ENCODE data around the gene PALM. TPM values are rescaled to one million over a fixed set of nuclear protein-coding genes. Genes with fewer than 3 reads are reported as not detected.

Gene PALM
- total RNA-seq, 1 donor from 2014 or later, result 60.0 TPM

DNA sequence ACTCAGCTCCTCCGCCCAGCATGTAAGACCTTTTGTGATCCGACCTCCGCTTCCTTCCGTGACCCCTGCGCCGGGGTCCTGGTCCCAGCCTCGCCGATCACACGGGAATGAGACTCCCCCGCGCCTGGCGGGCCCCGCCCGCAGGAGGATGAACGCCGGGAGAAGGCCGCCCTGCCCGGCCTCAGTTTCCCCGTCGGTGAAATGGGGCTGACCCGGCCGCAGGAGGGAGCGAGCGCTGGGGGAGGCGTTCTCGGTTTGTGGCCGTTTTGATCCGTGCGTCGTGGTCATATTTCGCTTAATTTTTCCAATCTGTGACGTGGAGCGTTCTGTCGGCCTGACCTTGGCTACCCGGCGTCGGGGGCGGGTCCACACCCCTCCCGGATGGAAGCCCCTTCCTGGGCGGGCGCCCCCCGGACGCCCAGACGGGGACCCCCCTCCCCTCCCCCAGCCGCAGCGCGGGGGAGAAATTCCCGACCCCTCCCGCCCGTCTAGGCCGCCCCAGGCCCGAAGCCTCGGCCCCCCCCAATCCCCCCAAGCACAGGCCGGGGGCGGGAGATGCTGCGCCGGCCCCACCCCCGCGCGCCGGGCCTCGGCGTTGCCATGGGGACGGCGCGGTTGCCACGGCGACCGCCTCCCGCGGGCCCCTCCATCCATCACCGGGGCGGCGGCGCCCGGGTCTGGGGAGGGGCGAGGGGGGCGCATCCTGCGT lies 11.1 kb downstream of the PALM start:
- Mint-ChIP-seq H3K9me3 (ENCODE audit: unreplicated experiment) (peaks cover 7% of the 10 kb centered on the region), H3K27ac (ENCODE audit: unreplicated experiment) (no peak overlapping the region), H3K36me3 (ENCODE audit: low read depth, unreplicated experiment) (peaks cover 5% of the 10 kb centered on the region), H3K4me3 (ENCODE audit: unreplicated experiment) (no peak overlapping the region), H3K27me3 (ENCODE audit: low read depth, unreplicated experiment) (no peaks in the 10 kb centered on the region), H3K4me1 (ENCODE audit: low read depth, unreplicated experiment) (no peaks in the 10 kb centered on the region)
- Histone ChIP-seq H3K27ac (ENCODE audit: low read depth, low read length) (no peak overlapping the region), H3K79me2 (ENCODE audit: insufficient read depth, low read length) (no peaks in the 10 kb centered on the region), H3K4me3 (ENCODE audit: insufficient read depth, low read depth, low read length) (no peak overlapping the region), H2AFZ (ENCODE audit: low read depth, low read length) (no peak overlapping the region), H3K4me2 (ENCODE audit: low read length) (peak overlapping the region; percentile 35), H4K20me1 (ENCODE audit: insufficient read depth, low read length) (peaks cover 26% of the 10 kb centered on the region), H3K9ac (ENCODE audit: low read length) (no peak overlapping the region), H3K4me1 (ENCODE audit: insufficient read depth, low read length) (no peaks in the 10 kb centered on the region), H3K9me3 (ENCODE audit: insufficient read depth, low read depth, low read length) (peaks cover 7% of the 10 kb centered on the region), H3K27me3 (ENCODE audit: insufficient read depth, low read length) (no peaks in the 10 kb centered on the region), H3K36me3 (ENCODE audit: insufficient read depth, low read length) (no peaks in the 10 kb centered on the region)
- TF ChIP-seq EZH2 (IDR thresholded peaks at IDR 0.05; ENCODE audit: insufficient read depth, low read length), result peak; percentile 24
- TF ChIP-seq, protein P1, sequence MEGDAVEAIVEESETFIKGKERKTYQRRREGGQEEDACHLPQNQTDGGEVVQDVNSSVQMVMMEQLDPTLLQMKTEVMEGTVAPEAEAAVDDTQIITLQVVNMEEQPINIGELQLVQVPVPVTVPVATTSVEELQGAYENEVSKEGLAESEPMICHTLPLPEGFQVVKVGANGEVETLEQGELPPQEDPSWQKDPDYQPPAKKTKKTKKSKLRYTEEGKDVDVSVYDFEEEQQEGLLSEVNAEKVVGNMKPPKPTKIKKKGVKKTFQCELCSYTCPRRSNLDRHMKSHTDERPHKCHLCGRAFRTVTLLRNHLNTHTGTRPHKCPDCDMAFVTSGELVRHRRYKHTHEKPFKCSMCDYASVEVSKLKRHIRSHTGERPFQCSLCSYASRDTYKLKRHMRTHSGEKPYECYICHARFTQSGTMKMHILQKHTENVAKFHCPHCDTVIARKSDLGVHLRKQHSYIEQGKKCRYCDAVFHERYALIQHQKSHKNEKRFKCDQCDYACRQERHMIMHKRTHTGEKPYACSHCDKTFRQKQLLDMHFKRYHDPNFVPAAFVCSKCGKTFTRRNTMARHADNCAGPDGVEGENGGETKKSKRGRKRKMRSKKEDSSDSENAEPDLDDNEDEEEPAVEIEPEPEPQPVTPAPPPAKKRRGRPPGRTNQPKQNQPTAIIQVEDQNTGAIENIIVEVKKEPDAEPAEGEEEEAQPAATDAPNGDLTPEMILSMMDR (IDR thresholded peaks at IDR 0.05; ENCODE audit: insufficient read depth, low read depth, low read length), result no peak
- no peak for FAIRE-seq
- no peak for DNase-seq (ENCODE audit: low read depth)

DNA sequence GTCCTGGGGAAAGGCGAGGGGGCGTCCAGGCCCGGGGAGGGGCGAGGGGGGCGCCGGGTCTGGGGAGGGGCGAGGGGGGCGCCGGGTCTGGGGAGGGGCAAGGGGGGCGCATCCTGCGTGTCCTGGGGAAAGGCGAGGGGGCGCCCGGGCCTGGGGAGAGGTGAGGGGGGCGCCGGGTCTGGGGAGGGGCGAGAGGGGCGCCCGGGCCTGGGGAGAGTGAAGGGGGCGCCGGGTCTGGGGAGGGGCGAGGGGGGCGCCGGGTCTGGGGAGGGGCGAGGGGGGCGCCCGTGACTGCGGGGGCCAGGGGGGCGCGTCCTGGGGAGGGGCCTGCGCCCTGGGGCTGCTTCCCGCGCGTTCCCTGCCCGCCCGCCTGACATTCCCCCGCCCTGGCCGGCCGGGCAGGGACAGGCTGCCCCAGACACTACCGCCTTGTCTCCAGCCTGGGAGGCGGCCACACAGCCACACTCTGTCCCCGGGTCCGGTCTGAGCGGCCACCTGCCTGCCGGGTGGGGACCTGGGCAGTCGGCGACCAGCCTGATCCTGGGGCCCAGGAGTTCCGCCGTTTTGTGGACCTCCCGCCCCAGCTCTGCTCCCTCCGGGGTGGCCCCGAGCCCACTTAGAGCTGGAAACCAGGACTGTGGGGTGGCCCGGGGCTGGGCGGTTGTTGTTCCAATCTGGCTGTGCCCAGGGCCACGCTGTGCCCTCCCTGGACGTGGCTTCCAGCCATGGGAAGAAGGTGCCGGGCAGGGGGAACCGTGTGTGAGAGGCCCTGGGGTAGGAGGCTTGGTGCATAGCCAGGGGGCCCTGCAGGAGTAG lies 11.8 kb downstream of the PALM start:
- Mint-ChIP-seq H3K36me3 (ENCODE audit: low read depth, unreplicated experiment) (peaks cover 1% of the 10 kb centered on the region), H3K9me3 (ENCODE audit: unreplicated experiment) (peaks cover 6% of the 10 kb centered on the region), H3K4me1 (ENCODE audit: low read depth, unreplicated experiment) (no peaks in the 10 kb centered on the region), H3K27me3 (ENCODE audit: low read depth, unreplicated experiment) (no peaks in the 10 kb centered on the region), H3K27ac (ENCODE audit: unreplicated experiment) (no peak overlapping the region), H3K4me3 (ENCODE audit: unreplicated experiment) (no peak overlapping the region)
- Histone ChIP-seq H3K27me3 (ENCODE audit: insufficient read depth, low read length) (no peaks in the 10 kb centered on the region), H3K36me3 (ENCODE audit: insufficient read depth, low read length) (no peaks in the 10 kb centered on the region), H4K20me1 (ENCODE audit: insufficient read depth, low read length) (peaks cover 23% of the 10 kb centered on the region), H3K27ac (ENCODE audit: low read depth, low read length) (no peak overlapping the region), H3K4me3 (ENCODE audit: insufficient read depth, low read depth, low read length) (no peak overlapping the region), H3K9ac (ENCODE audit: low read length) (no peak overlapping the region), H3K4me1 (ENCODE audit: insufficient read depth, low read length) (no peaks in the 10 kb centered on the region), H3K4me2 (ENCODE audit: low read length) (no peak overlapping the region), H2AFZ (ENCODE audit: low read depth, low read length) (no peak overlapping the region), H3K79me2 (ENCODE audit: insufficient read depth, low read length) (no peaks in the 10 kb centered on the region), H3K9me3 (ENCODE audit: insufficient read depth, low read depth, low read length) (peaks cover 3% of the 10 kb centered on the region)
- FAIRE-seq, result no peak
- TF ChIP-seq EZH2 (IDR thresholded peaks at IDR 0.05; ENCODE audit: insufficient read depth, low read length), result no peak
- TF ChIP-seq, protein P1 (IDR thresholded peaks at IDR 0.05; ENCODE audit: insufficient read depth, low read depth, low read length), result no peak
- no peak for DNase-seq (ENCODE audit: low read depth)
